Measurements from ENCODE around the gene HSPA12B. TPM values are rescaled to one million over a fixed set of nuclear protein-coding genes. Genes with fewer than 3 reads are reported as not detected.

Gene HSPA12B
- polyA plus RNA-seq, 4 donors: 2.7 to 9.7 (median 4.1) TPM; not detected in 1

DNA sequence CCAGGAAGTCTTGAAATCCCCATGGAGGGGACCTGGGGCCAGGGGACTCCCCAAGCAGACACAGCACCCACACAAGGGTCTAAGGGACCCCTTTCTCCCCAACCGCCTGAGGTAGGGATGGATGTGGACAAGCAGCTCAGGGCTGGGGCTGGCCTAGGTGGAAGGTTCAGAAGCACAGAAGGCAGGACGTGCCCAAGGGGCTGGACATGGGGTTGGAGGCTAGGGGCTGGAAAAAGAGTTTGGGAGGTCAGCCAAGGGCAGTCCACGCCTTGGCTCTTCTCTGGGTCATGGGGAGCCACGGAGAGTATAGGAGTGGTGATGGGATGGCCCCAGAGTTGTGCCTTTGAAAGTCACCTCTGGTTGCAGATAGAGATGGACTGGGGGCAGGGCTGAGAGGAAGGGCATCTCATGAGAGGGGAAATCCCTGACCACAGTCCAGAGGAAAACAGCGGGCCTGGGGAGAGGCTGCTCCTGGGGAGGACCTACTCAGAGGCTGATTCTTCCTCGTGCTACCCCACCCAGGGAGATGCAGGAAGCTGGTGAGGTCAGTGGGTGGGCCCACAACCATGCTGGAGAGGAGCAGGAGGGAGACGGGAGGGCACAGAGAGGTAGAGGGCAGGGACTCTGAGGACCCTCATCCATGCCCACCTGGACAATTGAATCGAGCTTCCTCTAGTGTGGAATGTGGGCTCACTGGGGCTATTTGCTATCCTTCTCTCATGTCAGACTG lies 2.5 kb upstream of the HSPA12B start:
- no peak for FAIRE-seq
- Histone ChIP-seq H3K4me1 (ENCODE audit: control insufficient read depth in 3 of 3, insufficient read depth in 2 of 3, low read depth in 1 of 3, low read length in 2 of 3) (peaks cover 0 to 5% (median 0%) of the 10 kb centered on the region in 3 donors), H3K27ac (ENCODE audit: low read depth in 1 of 3, low read length in 2 of 3) (no peak overlapping the region), H3K36me3 (ENCODE audit: control insufficient read depth in 3 of 3, insufficient read depth in 2 of 3, low read depth in 1 of 3, low read length in 3 of 3) (no peaks in the 10 kb centered on the region), H3K9me3 (ENCODE audit: control insufficient read depth in 2 of 2, insufficient read depth in 1 of 2, low read depth in 1 of 2, low read length in 1 of 2) (no peaks in the 10 kb centered on the region), H3K27me3 (ENCODE audit: control insufficient read depth in 3 of 3, insufficient read depth in 3 of 3, low read length in 3 of 3) (peaks cover 2 to 34% (median 6%) of the 10 kb centered on the region in 3 donors), H3K4me3 (ENCODE audit: low read depth in 1 of 3, low read length in 3 of 3) (no peak overlapping the region)
- DNase-seq: no peak
- 59 to 67% (median 62%) methylated on average over 8 of the region's 8 CpGs for WGBS, 3 donors

- no peaks in the 10 kb centered on the region for H3K36me3 ChIP-seq (ENCODE audit: control insufficient read depth in 3 of 3, insufficient read depth in 2 of 3, low read depth in 1 of 3, low read length in 3 of 3)
- H3K27me3 ChIP-seq (ENCODE audit: control insufficient read depth in 3 of 3, insufficient read depth in 3 of 3, low read length in 3 of 3): peaks cover 2 to 34% (median 6%) of the 10 kb centered on the region in 3 donors
- H3K4me1 ChIP-seq (ENCODE audit: control insufficient read depth in 3 of 3, insufficient read depth in 2 of 3, low read depth in 1 of 3, low read length in 2 of 3): peaks cover 0 to 5% (median 0%) of the 10 kb centered on the region in 3 donors
- DNase-seq: no peak
- no peaks in the 10 kb centered on the region for H3K9me3 ChIP-seq (ENCODE audit: control insufficient read depth in 2 of 2, insufficient read depth in 1 of 2, low read depth in 1 of 2, low read length in 1 of 2)
- no peak overlapping the region for H3K27ac ChIP-seq (ENCODE audit: low read depth in 1 of 3, low read length in 2 of 3)
- H3K4me3 ChIP-seq (ENCODE audit: low read depth in 1 of 3, low read length in 3 of 3): no peak overlapping the region
- WGBS, 3 donors: 80 to 86% (median 84%) methylated on average over 12 of the region's 12 CpGs
- no peak for FAIRE-seq
These were observed 1.4 kb upstream of the HSPA12B start for GRCh38 chr20:3730803-3731672.

GRCh38 chr20:3731944-3732326 lies 550 bp upstream of the HSPA12B start:
- Histone ChIP-seq H3K27me3 (ENCODE audit: control insufficient read depth in 3 of 3, insufficient read depth in 3 of 3, low read length in 3 of 3) (peaks cover 2 to 34% (median 6%) of the 10 kb centered on the region in 3 donors), H3K9me3 (ENCODE audit: control insufficient read depth in 2 of 2, insufficient read depth in 1 of 2, low read depth in 1 of 2, low read length in 1 of 2) (no peaks in the 10 kb centered on the region), H3K36me3 (ENCODE audit: control insufficient read depth in 3 of 3, insufficient read depth in 2 of 3, low read depth in 1 of 3, low read length in 3 of 3) (no peaks in the 10 kb centered on the region), H3K4me3 (ENCODE audit: low read depth in 1 of 3, low read length in 3 of 3) (no peak overlapping the region), H3K4me1 (ENCODE audit: control insufficient read depth in 3 of 3, insufficient read depth in 2 of 3, low read depth in 1 of 3, low read length in 2 of 3) (peaks cover 0 to 5% (median 0%) of the 10 kb centered on the region in 3 donors), H3K27ac (ENCODE audit: low read depth in 1 of 3, low read length in 2 of 3) (no peak overlapping the region)
- 69 to 79% (median 75%) methylated on average over 13 to 16 of the region's 16 CpGs for WGBS, 3 donors
- DNase-seq (no peak), FAIRE-seq (no peak)

- Histone ChIP-seq H3K27me3 (ENCODE audit: control insufficient read depth in 3 of 3, insufficient read depth in 3 of 3, low read length in 3 of 3) (peaks cover 2 to 29% (median 6%) of the 10 kb centered on the region in 3 donors), H3K27ac (ENCODE audit: low read depth in 1 of 3, low read length in 2 of 3) (peak overlapping the region in 1 of 3 donors; percentile 3), H3K4me3 (ENCODE audit: low read depth in 1 of 3, low read length in 3 of 3) (peak overlapping the region in 1 of 3 donors; percentile 48), H3K4me1 (ENCODE audit: control insufficient read depth in 3 of 3, insufficient read depth in 2 of 3, low read depth in 1 of 3, low read length in 2 of 3) (peaks cover 0 to 5% (median 0%) of the 10 kb centered on the region in 3 donors), H3K9me3 (ENCODE audit: control insufficient read depth in 2 of 2, insufficient read depth in 1 of 2, low read depth in 1 of 2, low read length in 1 of 2) (no peaks in the 10 kb centered on the region), H3K36me3 (ENCODE audit: control insufficient read depth in 3 of 3, insufficient read depth in 2 of 3, low read depth in 1 of 3, low read length in 3 of 3) (no peaks in the 10 kb centered on the region)
- DNase-seq: no peak
- WGBS, 3 donors: 77 to 87% (median 86%) methylated on average over 18 to 20 of the region's 20 CpGs
- no peak for FAIRE-seq
These were observed 872 bp downstream of the HSPA12B start for GRCh38 chr20:3733119-3733995.

- peaks cover 2 to 24% (median 6%) of the 10 kb centered on the region in 3 donors for H3K27me3 ChIP-seq (ENCODE audit: control insufficient read depth in 3 of 3, insufficient read depth in 3 of 3, low read length in 3 of 3)
- H3K9me3 ChIP-seq (ENCODE audit: control insufficient read depth in 2 of 2, insufficient read depth in 1 of 2, low read depth in 1 of 2, low read length in 1 of 2): no peaks in the 10 kb centered on the region
- WGBS, 3 donors: 35 to 54% (median 42%) methylated on average over 12 of the region's 12 CpGs
- no peaks in the 10 kb centered on the region for H3K36me3 ChIP-seq (ENCODE audit: control insufficient read depth in 3 of 3, insufficient read depth in 2 of 3, low read depth in 1 of 3, low read length in 3 of 3)
- H3K4me1 ChIP-seq (ENCODE audit: control insufficient read depth in 3 of 3, insufficient read depth in 2 of 3, low read depth in 1 of 3, low read length in 2 of 3): peaks cover 0 to 5% (median 0%) of the 10 kb centered on the region in 3 donors
- H3K27ac ChIP-seq (ENCODE audit: low read depth in 1 of 3, low read length in 2 of 3): no peak overlapping the region
- FAIRE-seq (no peak), DNase-seq (peak in 1 of 2 donors; percentile 53)
- H3K4me3 ChIP-seq (ENCODE audit: low read depth in 1 of 3, low read length in 3 of 3): no peak overlapping the region
These were observed 1.8 kb downstream of the HSPA12B start for GRCh38 chr20:3734111-3734843.

GRCh38 chr20:3735768-3736167 lies 3.3 kb downstream of the HSPA12B start:
- no peak overlapping the region for H3K27ac ChIP-seq (ENCODE audit: low read depth in 1 of 3, low read length in 2 of 3)
- FAIRE-seq (no peak), DNase-seq (no peak)
- peaks cover 0 to 7% (median 0%) of the 10 kb centered on the region in 3 donors for H3K36me3 ChIP-seq (ENCODE audit: control insufficient read depth in 3 of 3, insufficient read depth in 2 of 3, low read depth in 1 of 3, low read length in 3 of 3)
- no peaks in the 10 kb centered on the region for H3K9me3 ChIP-seq (ENCODE audit: control insufficient read depth in 2 of 2, insufficient read depth in 1 of 2, low read depth in 1 of 2, low read length in 1 of 2)
- WGBS, 3 donors: 32 to 62% (median 42%) methylated on average over 4 of the region's 4 CpGs
- peaks cover 0 to 13% (median 0%) of the 10 kb centered on the region in 3 donors for H3K4me1 ChIP-seq (ENCODE audit: control insufficient read depth in 3 of 3, insufficient read depth in 2 of 3, low read depth in 1 of 3, low read length in 2 of 3)
- H3K27me3 ChIP-seq (ENCODE audit: control insufficient read depth in 3 of 3, insufficient read depth in 3 of 3, low read length in 3 of 3): peaks cover 2 to 24% (median 6%) of the 10 kb centered on the region in 3 donors
- H3K4me3 ChIP-seq (ENCODE audit: low read depth in 1 of 3, low read length in 3 of 3): no peak overlapping the region

- DNase-seq: no peak
- WGBS, 3 donors: 61 to 64% (median 63%) methylated on average over 11 of the region's 11 CpGs
- H3K27me3 ChIP-seq (ENCODE audit: control insufficient read depth in 3 of 3, insufficient read depth in 3 of 3, low read length in 3 of 3): peaks cover 0 to 4% (median 0%) of the 10 kb centered on the region in 3 donors
- no peaks in the 10 kb centered on the region for H3K9me3 ChIP-seq (ENCODE audit: control insufficient read depth in 2 of 2, insufficient read depth in 1 of 2, low read depth in 1 of 2, low read length in 1 of 2)
- H3K36me3 ChIP-seq (ENCODE audit: control insufficient read depth in 3 of 3, insufficient read depth in 2 of 3, low read depth in 1 of 3, low read length in 3 of 3): peaks cover 0 to 9% (median 0%) of the 10 kb centered on the region in 3 donors
- H3K27ac ChIP-seq (ENCODE audit: low read depth in 1 of 3, low read length in 2 of 3): no peak overlapping the region
- no peak for FAIRE-seq
- peaks cover 0 to 10% (median 0%) of the 10 kb centered on the region in 3 donors for H3K4me1 ChIP-seq (ENCODE audit: control insufficient read depth in 3 of 3, insufficient read depth in 2 of 3, low read depth in 1 of 3, low read length in 2 of 3)
- no peak overlapping the region for H3K4me3 ChIP-seq (ENCODE audit: low read depth in 1 of 3, low read length in 3 of 3)
These were observed 5.9 kb downstream of the HSPA12B start for GRCh38 chr20:3738111-3739053.

All from small intestine (tissue), 7 donors.